GM23338 (cell line): ENCODE results near the gene SNRPF. TPM values are rescaled to one million over a fixed set of nuclear protein-coding genes. Genes with fewer than 3 reads are reported as not detected.

Experiments used
- ATAC-seq: fragments of 200-7000 bp; cut with Tn5 transposase; 3 replicates; pipeline ENCODE4 v1.9.1; 2020
- DNase-seq: peaks from one replicate; pipeline ENCODE4 v3.0.0-alpha.2; 2015; ENCODE audit warnings: low spot score
- H2AFZ ChIP-seq: fragments of 200-600 bp; sonication (generic); 2 replicates; pipeline ENCODE4 v1.8.0; 2016; ENCODE audit warnings: antibody characterized with exemption, mild to moderate bottlenecking, moderate library complexity
- H3F3A ChIP-seq: fragments of 200-600 bp; sonication (generic); replicated peaks from 2 replicates; pipeline ENCODE4 v1.8.0; 2017; ENCODE audit warnings: antibody characterized with exemption, mixed run types, low read depth
- H3K27ac ChIP-seq: fragments of 200-600 bp; sonication (generic); 2 replicates; pipeline ENCODE4 v1.6.1; 2016; ENCODE audit warnings: low read depth
- H3K27me3 ChIP-seq: fragments of 200-600 bp; sonication (generic); 2 replicates; pipeline ENCODE4 v1.8.0; 2016; ENCODE audit warnings: mild to moderate bottlenecking, mixed run types, moderate library complexity; ENCODE audit not compliant: insufficient read depth
- H3K36me3 ChIP-seq: fragments of 200-600 bp; sonication (generic); 2 replicates; pipeline ENCODE4 v1.8.0; 2016; ENCODE audit warnings: mild to moderate bottlenecking; ENCODE audit not compliant: insufficient read depth
- H3K4me1 ChIP-seq: fragments of 200-600 bp; sonication (generic); 2 replicates; pipeline ENCODE4 v1.8.0; 2016; ENCODE audit warnings: mild to moderate bottlenecking, moderate library complexity; ENCODE audit not compliant: insufficient read depth
- H3K4me2 ChIP-seq: fragments of 200-600 bp; sonication (generic); 2 replicates; pipeline ENCODE4 v1.7.1; 2017; ENCODE audit warnings: mixed run types
- H3K4me3 ChIP-seq: fragments of 200-600 bp; sonication (generic); 2 replicates; pipeline ENCODE4 v1.6.1; 2016; ENCODE audit warnings: mixed run types
- H3K79me2 ChIP-seq: fragments of 200-600 bp; sonication (generic); replicated peaks from 2 replicates; pipeline ENCODE4 v1.8.0; 2017; ENCODE audit warnings: mild to moderate bottlenecking; ENCODE audit not compliant: insufficient read depth
- H3K9me2 ChIP-seq: fragments of 200-600 bp; sonication (generic); 2 replicates; pipeline ENCODE4 v1.8.0; 2017; ENCODE audit not compliant: insufficient read depth
- H4K20me1 ChIP-seq: fragments of 200-600 bp; sonication (generic); replicated peaks from 2 replicates; pipeline ENCODE4 v1.8.0; 2017; ENCODE audit warnings: mild to moderate bottlenecking; ENCODE audit not compliant: insufficient read depth
- H3K27ac Mint-ChIP-seq: 2 replicates; pipeline ENCODE4 v1.8.0; 2020; ENCODE audit warnings: inconsistent platforms, mild to moderate bottlenecking, moderate library complexity, mixed read lengths
- H3K27me3 Mint-ChIP-seq: 3 replicates; pipeline ENCODE4 v1.8.0; 2022; ENCODE audit warnings: low read depth, mild to moderate bottlenecking, moderate library complexity, mixed read lengths, inconsistent platforms; ENCODE audit not compliant: insufficient read depth, poor library complexity
- H3K36me3 Mint-ChIP-seq: 3 replicates; pipeline ENCODE4 v1.8.0; 2021; ENCODE audit warnings: low read depth, mild to moderate bottlenecking, inconsistent platforms, moderate library complexity, mixed read lengths
- H3K4me1 Mint-ChIP-seq: 3 replicates; pipeline ENCODE4 v1.8.0; 2020; ENCODE audit warnings: mild to moderate bottlenecking, inconsistent platforms, mixed read lengths
- H3K4me3 Mint-ChIP-seq: 3 replicates; pipeline ENCODE4 v1.8.0; 2021; ENCODE audit warnings: moderate library complexity, mild to moderate bottlenecking, inconsistent platforms, mixed read lengths
- H3K9me3 Mint-ChIP-seq: 3 replicates; pipeline ENCODE4 v1.8.0; 2020; ENCODE audit warnings: moderate library complexity, mild to moderate bottlenecking, inconsistent platforms, mixed read lengths
- CREB1 ChIP-seq: fragments of 250-450 bp; sonication (Bioruptor Pico); IDR thresholded peaks from 2 replicates; pipeline ENCODE4 v1.5.0; 2020; ENCODE audit warnings: low read depth, mild to moderate bottlenecking, moderate library complexity
- CTCF ChIP-seq, 2 experiments: fragments of 200-600 bp in 1 of 2; sonication (generic) in 1 of 2; conservative IDR thresholded peaks; 2 replicates each; pipeline versions ENCODE4 v1.5.1 to v1.6.1; 2016 to 2017; ENCODE audit warnings: antibody characterized with exemption in 2 of 2, low read depth in 2 of 2, mild to moderate bottlenecking in 2 of 2, moderate library complexity in 1 of 2
- JUNB ChIP-seq: IDR thresholded peaks from one replicate; pipeline ENCODE4 v1.6.1; 2016; ENCODE audit warnings: antibody characterized with exemption; ENCODE audit not compliant: unreplicated experiment
- STAT1 ChIP-seq: IDR thresholded peaks from one replicate; pipeline ENCODE4 v1.6.1; 2016; ENCODE audit warnings: antibody characterized with exemption; ENCODE audit not compliant: unreplicated experiment
- ZNF462 ChIP-seq: fragments of 250-450 bp; sonication (Bioruptor Pico); IDR thresholded peaks from 2 replicates; pipeline ENCODE4 v1.5.0; 2020; ENCODE audit warnings: mild to moderate bottlenecking, moderate library complexity
- polyA plus RNA-seq: library from polyadenylated mRNA; unstranded; fragments of >200 nt; fragmentation: Nextera tagmentation; extraction: Ambion mirVana; gene quantifications from 2 replicates; pipeline ENCODE4 v1.2.1, GENCODE V29; 2016
- total RNA-seq: library from RNA; depleted of rRNA; stranded (reverse); fragments of >200 nt; shearing (Covaris generic); gene quantifications from 2 replicates; pipeline ENCODE4 v1.2.3, GENCODE V29; 2014

Gene SNRPF
- total and polyA plus RNA-seq, 2 experiments from 2014 or later = 31.1 to 475 TPM

GRCh38 chr12:95881331-95881955 lies 22.7 kb downstream of the SNRPF start:
- Mint-ChIP-seq H3K4me1 (no peaks in the 10 kb centered on the region), H3K9me3 (peaks cover 5% of the 10 kb centered on the region; the same call in 1 of the 3 replicates), H3K27me3 (no peaks in the 10 kb centered on the region), H3K4me3 (no peak overlapping the region), H3K27ac (no peak overlapping the region), H3K36me3 (peaks cover 3% of the 10 kb centered on the region; the same call in 1 of the 3 replicates)
- DNase-seq = no peak
- Histone ChIP-seq H3K36me3 (no peaks in the 10 kb centered on the region), H2AFZ (no peak overlapping the region), H3F3A (no peaks in the 10 kb centered on the region), H3K27ac (no peak overlapping the region), H3K4me2 (no peak overlapping the region), H4K20me1 (no peaks in the 10 kb centered on the region), H3K4me3 (no peak overlapping the region), H3K4me1 (no peaks in the 10 kb centered on the region), H3K27me3 (no peaks in the 10 kb centered on the region), H3K9me2 (no peaks in the 10 kb centered on the region), H3K79me2 (no peaks in the 10 kb centered on the region)
- TF ChIP-seq CTCF (conservative IDR thresholded peaks at IDR 0.05; ENCODE audit: low read depth in 2 of 2) = no peak
- TF ChIP-seq ZNF462 (CRISPR knock-in tag) = no peak
- no peak for TF ChIP-seq JUNB
- TF ChIP-seq STAT1 = no peak
- TF ChIP-seq CREB1 (CRISPR knock-in tag) = no peak
- no peak for ATAC-seq
